ENCODE measurements around the gene NCOR1.

DNA sequence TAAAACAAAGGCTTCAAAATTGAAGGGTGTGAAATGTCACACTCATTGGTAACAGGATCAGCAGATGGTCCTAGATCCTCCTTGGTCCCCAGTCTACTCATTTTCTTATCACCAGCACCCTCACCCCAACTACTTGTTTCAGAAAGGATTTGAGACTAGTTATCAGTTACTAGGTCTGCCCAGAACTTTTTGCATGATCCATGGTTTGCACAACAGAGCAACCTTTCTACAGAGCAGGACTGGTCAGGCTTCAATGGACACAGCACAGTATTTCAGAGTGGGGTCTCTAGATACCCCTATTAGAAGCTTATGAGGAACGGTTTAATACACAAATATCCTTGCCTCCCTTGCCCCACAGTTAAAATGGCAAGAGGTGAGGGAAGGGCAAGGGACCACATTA, 190.1 kb downstream of the NCOR1 start:
- TF ChIP-seq CTCF (conservative IDR thresholded peaks at IDR 0.05; ENCODE audit: low read depth, low read length) (no peak), EZH2 (IDR thresholded peaks at IDR 0.05; ENCODE audit: low read length, unreplicated experiment) (no peak)

Measured in PC-3 (cell line).